Left hindlimb (tissue), 1 donor: ENCODE data around the gene ECI1.
"Not testable (repeated sequence)": the region's sequence is repeated elsewhere in the genome, so short reads cannot be mapped to it uniquely, and the experiment has no call there.

Experiments
- DNase-seq: peaks from one replicate; pipeline ENCODE4 v3.0.0-alpha.2; 2018

ECI1 gene

GRCh38 chr16:2209258-2210008, 42.0 kb downstream of the ECI1 start:
- no peak for DNase-seq

- DNase-seq, result no peak
Measured at GRCh38 chr16:2208772-2209171, 42.6 kb downstream of the ECI1 start.

- DNase-seq, result peak; percentile 44
Measured at GRCh38 chr16:2208308-2208707, 43.1 kb downstream of the ECI1 start.

- DNase-seq, result no peak
Measured at GRCh38 chr16:2207872-2208271, 43.5 kb downstream of the ECI1 start.

GRCh38 chr16:2206780-2207433, 44.5 kb downstream of the ECI1 start:
- no peak for DNase-seq

- peak; percentile 40 for DNase-seq
Measured at GRCh38 chr16:2206420-2206779, 45.0 kb downstream of the ECI1 start.

GRCh38 chr16:2205967-2206313, 45.4 kb downstream of the ECI1 start:
- DNase-seq, result no peak

- DNase-seq, result peak; percentile 91
Measured at GRCh38 chr16:2205104-2205966, 46.1 kb downstream of the ECI1 start, which contains the start of gene MLST8. Gene MLST8, plus strand, starts transcription at chr16:2205454. Its CDS starts 632 bp downstream, at chr16:2206086.

- no peak for DNase-seq
Measured at GRCh38 chr16:2204416-2205103, 46.8 kb downstream of the ECI1 start.

GRCh38 chr16:2203119-2203688, 48.2 kb downstream of the ECI1 start:
- not testable (repeated sequence) for DNase-seq

- no peak for DNase-seq
Measured at GRCh38 chr16:2200313-2200712, 51.1 kb downstream of the ECI1 start.

GRCh38 chr16:2199621-2200139, 51.7 kb downstream of the ECI1 start:
- DNase-seq, result no peak

GRCh38 chr16:2199095-2199494, 52.3 kb downstream of the ECI1 start:
- no peak for DNase-seq

- DNase-seq, result no peak
Measured at GRCh38 chr16:2198283-2198682, 53.1 kb downstream of the ECI1 start.

GRCh38 chr16:2197765-2198164, 53.6 kb downstream of the ECI1 start:
- no peak for DNase-seq

- DNase-seq, result no peak
Measured at GRCh38 chr16:2196981-2197511, 54.3 kb downstream of the ECI1 start.

GRCh38 chr16:2196162-2196980, 55.0 kb downstream of the ECI1 start, which contains the start of gene CASKIN1:
Gene CASKIN1, minus strand, starts transcription at chr16:2196605. Its CDS starts 173 bp downstream, at chr16:2196432.
- no peak for DNase-seq

GRCh38 chr16:2195322-2196161, 55.8 kb downstream of the ECI1 start:
- no peak for DNase-seq

- no peak for DNase-seq
Measured at GRCh38 chr16:2194852-2195321, 56.5 kb downstream of the ECI1 start.
